Dedifferentiated amniotic fluid mesenchymal stem cell (primary cell): ENCODE results near the gene TMEM72.

Experiments used
- DNase-seq: peaks from one replicate; pipeline ENCODE4 v3.0.0-alpha.2; 2016; ENCODE audit errors: extremely low spot score

Gene TMEM72

DNA sequence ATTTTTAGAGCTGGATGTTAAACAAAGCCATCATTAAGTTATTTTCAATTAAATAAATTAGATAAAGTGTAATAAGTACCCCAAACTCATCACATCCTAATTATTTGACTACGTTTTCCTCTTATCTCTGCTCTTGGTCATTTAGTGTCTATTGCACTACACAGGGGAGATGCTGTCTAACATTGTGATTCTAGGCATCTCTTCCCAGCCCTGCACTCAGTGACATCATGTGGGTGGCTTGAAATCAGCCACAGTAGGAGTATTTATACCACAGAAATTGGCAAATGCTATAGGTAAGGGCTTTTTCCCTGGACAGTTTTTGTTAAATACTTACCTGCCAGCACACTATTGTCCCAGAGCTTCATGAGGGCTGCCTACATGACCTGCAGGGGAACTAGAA lies 21.3 kb upstream of the TMEM72 start:
- no peak for DNase-seq

DNA sequence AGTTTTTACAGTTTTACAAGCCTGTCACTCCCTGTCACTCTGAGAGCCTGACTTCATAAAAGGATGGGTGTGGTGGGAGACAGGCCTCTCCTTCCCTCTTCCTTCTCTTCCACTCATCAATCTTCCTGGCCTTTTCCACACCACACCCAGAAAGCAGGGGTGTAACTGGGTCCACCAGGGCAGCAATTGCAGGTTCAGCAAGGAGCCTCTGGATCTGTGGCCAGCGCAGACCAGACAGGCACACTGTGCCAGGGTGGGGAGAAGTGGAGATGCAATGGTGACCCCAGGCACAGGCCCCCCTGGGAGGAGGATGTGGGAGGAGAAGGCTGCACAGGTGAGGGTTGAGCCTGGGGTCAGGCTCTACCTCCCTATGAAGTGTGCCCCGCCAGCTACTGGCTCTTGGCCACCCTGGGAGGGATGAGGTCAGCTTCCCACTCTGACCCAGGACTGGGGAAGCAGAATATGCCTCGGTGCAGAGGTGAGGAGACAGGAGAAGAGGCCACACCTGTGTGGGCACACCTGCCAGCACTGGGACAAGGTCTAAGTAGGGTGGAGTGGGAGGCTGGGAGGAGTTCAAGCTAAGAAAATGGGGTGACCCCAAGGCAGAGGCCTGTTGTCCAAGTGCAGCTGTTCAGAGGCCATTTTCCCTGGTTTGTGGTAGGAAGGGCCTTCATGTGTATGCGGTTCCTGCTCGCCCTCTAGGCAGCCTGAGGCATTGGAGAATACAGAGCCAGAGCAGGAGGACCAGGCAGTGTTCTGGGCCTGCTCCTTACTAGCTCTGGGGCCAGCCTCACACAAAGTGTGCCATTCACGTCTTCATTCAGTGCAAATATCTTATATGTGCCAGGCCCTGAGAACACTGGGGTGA lies 20.2 kb upstream of the TMEM72 start:
- DNase-seq = no peak

DNA sequence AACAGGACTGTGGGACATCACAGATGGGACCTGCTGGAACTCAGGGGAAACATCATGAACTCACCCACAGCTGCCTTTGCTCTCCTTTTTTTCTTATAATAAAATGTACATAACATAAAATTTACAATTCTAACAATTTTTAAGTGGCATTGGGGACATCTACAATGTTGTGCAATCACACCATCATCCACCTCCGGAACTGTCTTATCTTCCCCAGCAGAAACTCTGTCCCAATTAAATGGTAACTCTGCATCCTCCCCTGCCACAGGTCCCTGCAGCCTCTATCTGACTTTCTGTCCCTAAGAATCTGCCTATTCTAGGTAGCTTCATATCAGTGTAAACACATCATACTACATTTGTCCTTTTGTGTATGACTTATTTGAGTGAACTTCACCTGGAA lies 19.4 kb upstream of the TMEM72 start:
- no peak for DNase-seq

DNA sequence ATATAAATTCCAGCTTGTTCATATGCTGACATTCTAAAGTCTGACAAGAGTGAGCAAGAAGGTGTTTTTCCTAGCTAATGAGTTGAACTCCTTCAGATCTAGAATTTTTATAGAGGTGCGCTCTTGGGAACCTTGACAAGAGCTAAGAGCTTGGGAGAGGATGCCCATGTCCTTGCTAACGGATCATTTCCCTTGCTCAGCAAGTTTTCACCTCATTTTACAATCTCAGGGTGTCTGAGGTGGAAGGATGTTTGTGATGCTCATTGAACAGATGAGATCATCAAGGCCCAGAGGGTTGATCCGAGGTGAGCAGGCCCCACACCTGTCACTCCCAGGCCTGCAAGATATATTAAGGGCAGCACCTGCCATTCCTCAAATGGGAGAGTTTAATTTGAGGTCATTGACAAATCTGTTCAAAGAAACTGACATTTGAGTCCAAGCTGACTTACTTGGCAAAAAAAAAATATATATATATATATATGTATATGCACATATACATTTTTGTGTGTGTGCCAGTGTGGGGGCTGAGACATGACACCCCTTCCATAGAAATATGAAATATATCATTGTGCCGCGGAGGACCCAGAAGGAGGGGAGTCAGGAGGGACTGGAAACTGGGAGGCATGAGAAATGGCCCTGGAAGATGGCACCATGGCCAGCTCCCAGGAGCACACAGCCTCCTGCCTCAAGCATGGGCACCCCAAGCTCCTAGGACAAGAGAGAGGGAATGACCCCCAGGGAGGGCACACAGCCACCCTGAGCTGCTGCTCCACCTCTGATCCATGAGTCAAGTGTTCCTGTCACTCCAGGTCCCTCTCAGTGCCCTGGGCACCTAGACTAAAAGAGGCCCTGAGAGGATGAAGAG lies 17.3 kb upstream of the TMEM72 start:
- no peak for DNase-seq

DNA sequence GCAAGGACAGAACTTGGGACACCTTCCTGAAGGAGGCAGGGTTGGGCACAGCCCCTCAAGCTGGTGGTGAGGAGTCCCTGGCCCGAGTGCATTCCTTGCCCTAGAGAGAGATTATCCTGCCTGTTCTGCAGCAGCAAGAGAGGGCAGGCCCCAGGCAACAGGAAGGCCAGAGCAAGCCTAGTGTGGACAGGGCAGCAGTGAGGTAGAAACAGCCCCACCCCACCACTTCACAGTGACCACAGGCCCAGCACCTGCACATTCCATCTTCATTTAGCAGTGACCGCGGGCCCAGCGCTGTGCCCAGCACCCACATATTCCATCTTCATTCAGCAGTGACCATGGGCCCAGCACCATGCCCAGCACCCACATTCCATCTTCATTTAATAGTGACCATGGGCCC lies 16.4 kb upstream of the TMEM72 start:
- no peak for DNase-seq

GRCh38 chr10:44895280-44895679 lies 15.9 kb upstream of the TMEM72 start:
- DNase-seq = no peak

DNA sequence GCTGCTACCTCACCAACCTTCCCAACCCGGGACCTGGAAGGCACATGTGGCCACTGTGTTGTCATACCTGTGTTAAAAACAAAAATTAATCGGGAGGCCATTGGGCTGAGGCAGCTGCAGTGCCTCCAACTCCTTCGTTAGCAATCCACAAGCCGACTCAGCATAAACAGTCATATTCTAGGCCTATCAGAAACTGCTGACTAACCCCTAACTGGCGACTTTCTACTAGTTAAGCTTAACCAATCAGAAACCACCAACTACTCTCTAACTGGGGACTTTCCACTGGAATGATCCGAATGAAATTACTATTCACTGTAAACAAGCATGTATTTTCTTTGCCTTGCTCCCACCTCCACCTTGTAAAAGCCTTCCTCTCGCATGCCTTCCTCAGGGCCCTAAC lies 14.1 kb upstream of the TMEM72 start:
- DNase-seq = no peak

GRCh38 chr10:44898665-44899064 lies 12.5 kb upstream of the TMEM72 start:
- DNase-seq = no peak

GRCh38 chr10:44899450-44900080 lies 11.6 kb upstream of the TMEM72 start:
- no peak for DNase-seq

DNA sequence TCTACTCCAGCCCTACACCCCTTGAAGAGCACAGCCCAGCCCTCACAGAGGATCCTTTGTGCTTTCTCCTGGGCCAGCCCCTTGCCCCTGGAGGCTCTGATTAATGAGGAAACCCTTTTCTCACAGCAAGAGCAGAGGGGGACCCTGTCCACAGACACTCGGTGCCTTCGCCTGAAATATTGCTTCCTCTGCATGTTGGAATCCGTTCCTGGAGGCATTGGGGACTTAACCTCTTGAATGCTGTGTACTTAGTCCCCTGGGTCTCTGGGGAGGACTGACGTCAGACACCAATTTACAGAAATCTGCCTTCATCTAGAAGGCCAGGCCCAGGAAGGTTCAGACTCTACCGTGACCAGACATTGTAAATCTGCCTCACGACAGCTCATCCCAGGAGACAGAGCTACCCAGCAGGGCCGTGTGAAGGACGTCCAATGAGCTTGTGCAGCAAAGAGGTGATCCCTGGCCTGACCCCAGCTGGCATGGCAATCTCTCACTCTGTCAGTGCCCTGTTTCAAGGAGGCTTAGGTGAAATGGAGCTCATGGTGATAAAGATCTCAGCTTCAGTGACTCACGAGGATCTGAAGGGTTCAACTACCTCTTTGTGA lies 8.1 kb upstream of the TMEM72 start:
- DNase-seq = no peak

GRCh38 chr10:44906486-44906885 lies 4.7 kb upstream of the TMEM72 start:
- DNase-seq = no peak

DNA sequence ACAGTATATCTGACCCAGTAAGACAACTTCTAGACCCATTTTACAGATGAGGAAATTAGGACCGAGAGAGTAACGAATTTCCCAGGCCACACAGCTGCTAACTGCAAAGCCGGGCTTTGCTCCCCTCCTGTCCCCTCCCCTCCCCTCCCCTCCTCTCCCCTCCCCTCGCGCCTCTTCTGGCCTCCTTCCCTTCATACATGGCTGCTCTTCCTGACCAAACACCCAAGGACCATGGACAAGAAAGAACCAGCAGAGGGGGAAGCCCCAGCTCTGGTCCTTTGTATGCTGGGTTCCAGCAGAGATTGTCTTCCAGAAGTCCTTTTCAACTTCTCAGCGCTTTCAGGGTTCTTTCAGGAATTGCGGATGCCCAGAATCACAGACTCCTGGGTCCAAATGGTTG lies 3.6 kb upstream of the TMEM72 start:
- no peak for DNase-seq

DNA sequence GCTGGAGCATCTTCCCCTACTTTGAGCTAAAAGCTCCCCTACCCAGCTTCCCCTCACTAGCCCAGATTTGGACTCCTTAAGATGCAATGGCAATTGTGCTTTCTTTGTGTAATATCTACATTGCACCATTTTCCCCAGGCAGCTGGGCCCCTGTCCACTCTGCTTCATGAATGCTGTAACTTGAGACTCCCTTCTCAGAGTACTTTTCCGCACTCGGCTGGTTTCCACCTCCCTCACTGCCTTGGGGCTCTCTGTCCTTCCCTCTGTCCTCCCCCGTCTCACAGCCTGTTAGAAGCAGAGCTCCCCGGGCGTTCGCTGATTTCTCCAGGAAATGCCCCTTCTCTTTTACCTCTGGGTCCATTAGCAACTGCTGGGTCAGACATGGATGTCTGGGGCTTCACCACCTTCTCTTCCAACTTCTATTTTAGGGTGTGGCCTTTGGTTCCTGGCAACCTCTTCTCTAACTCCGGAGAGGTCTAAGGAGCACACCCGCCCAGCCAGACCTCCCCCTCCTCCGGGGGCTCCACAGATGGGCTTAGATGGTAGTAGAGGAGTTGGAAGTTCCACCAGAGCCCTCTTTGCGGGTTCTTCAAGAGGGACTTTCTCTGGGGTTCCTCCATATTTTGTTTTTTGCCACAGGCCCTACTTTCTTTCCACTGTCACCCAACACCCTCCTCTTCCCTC lies 2.9 kb upstream of the TMEM72 start:
- DNase-seq = peak; percentile 73

DNA sequence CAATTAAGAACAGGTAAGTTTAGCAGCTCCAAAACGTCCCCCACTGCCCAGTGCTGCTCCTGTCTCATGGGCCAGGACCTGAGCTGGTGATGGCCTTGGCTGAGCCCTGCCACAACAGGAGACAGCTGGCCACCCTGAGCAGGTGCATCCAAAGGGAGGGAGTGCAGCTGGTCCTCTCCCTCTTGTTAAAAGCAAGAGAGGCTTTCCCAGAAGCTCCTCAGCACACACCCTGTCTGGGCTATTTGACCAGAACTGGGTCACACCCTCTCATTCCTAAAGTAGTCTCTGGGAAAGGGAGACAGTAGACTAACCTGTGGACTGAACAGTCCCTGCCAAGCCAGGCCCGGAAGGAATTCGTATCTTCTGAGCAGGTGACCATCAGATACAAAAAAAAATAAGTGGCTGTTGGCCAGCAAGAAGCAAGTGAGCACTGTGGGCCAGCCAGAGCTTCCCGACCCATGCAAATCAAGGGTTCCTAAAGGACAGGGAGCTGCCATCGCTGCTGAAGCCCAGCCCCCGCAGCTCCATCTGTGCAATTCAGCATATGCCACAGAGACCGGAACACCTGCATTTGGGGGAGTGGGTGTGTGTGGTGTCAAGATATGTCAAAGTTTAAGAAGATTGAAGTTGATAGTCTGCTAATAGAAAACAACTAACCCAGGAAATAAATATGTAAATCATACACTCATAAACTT lies 2.1 kb upstream of the TMEM72 start:
- DNase-seq = no peak

DNA sequence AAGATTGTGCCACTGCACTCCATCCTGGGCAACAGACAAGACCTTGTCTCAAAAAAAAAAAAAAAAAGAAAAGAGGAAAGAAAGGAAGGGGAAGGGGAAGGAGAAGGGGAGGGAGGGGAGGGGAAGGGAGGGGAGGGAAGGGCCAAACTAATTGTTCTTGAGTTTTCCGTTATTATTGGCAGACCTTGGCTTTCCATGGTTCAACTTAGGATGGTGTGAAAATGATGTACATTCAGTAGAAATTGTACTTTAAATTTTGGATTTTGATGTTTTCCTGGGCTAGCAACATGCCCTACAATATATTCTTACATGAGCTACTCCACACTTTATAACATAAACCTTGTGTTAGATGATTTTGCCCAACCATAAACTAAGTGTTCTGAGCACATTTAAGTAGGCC lies 1.2 kb upstream of the TMEM72 start:
- DNase-seq = no peak

GRCh38 chr10:44910602-44911001 lies 535 bp upstream of the TMEM72 start:
- DNase-seq = no peak

GRCh38 chr10:44911951-44912350 lies 814 bp downstream of the TMEM72 start:
- DNase-seq = no peak

- no peak for DNase-seq
Observed at GRCh38 chr10:44913350-44914081, 2.4 kb downstream of the TMEM72 start.

DNA sequence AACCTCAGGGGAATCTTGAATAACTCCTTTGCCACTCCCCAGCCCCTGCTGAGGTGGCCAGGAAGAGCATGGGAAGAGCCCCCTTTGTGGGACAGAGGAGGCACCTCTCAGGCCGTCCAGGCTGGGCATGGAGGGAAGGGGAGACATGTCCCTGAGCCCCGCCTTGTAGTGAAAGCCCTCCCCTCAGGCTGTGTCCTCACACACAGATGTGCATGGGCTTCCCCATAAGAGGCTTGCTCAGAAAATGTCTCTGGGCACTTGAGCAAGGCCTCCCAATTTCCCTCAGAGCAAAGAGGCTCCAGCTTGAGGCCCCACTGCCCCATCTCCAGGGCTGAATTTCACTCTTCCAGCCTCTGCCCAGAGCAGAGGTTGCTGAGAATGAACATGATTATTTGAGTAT lies 3.8 kb downstream of the TMEM72 start:
- no peak for DNase-seq

DNA sequence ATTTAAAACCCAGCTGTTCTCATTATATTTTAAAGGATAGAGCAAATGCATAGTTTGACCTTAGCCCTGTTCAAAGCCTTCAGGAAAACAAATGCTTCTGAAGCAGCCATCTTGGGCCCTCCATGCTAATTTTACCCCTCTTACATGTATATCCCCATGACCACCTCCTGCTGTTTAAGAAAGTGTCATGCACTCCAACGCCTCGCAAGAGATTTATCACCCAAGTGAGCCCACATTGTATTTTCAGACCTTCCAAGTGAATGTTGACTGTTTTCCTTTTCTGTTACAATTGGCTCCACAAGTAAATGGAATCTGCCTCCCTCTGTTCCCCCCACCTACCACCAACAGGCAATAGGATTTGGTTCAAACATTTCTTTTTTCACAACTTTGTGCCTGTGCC lies 5.3 kb downstream of the TMEM72 start:
- no peak for DNase-seq
